MM.1S (cell line): ENCODE measurements around the gene NLE1.

Source experiments
- DNase-seq: peaks from one replicate; pipeline ENCODE4 v3.0.0-alpha.2; 2015
- H2AFZ ChIP-seq: fragments of 300-600 bp; sonication (generic); 2 replicates; pipeline ENCODE4 v1.6.0; 2016; ENCODE audit warnings: antibody characterized with exemption, low read length
- H3F3A ChIP-seq: fragments of 300-600 bp; sonication (generic); 2 replicates; pipeline ENCODE4 v1.6.1; 2016; ENCODE audit warnings: mild to moderate bottlenecking, antibody characterized with exemption, low read length, moderate library complexity, mixed read lengths; ENCODE audit not compliant: insufficient read depth
- H3K27ac ChIP-seq: fragments of 300-600 bp; sonication (generic); 2 replicates; pipeline ENCODE4 v1.5.1; 2016; ENCODE audit warnings: mild to moderate bottlenecking, low read length
- H3K27me3 ChIP-seq: fragments of 300-600 bp; sonication (generic); replicated peaks from 2 replicates; pipeline ENCODE4 v1.6.0; 2016; ENCODE audit warnings: low read length; ENCODE audit not compliant: insufficient read depth
- H3K36me3 ChIP-seq: fragments of 300-600 bp; sonication (generic); replicated peaks from 2 replicates; pipeline ENCODE4 v1.6.1; 2016; ENCODE audit warnings: mild to moderate bottlenecking, low read length, mixed read lengths; ENCODE audit not compliant: insufficient read depth
- H3K4me1 ChIP-seq: fragments of 300-600 bp; sonication (generic); 2 replicates; pipeline ENCODE4 v1.6.1; 2016; ENCODE audit warnings: low read length, mixed read lengths
- H3K4me2 ChIP-seq: fragments of 300-600 bp; sonication (generic); 2 replicates; pipeline ENCODE4 v1.6.0; 2016; ENCODE audit warnings: low read depth, low read length
- H3K4me3 ChIP-seq: fragments of 300-600 bp; sonication (generic); 2 replicates; pipeline ENCODE4 v1.5.1; 2016; ENCODE audit warnings: low read length, mixed read lengths
- H3K79me2 ChIP-seq: fragments of 300-600 bp; sonication (generic); 2 replicates; pipeline ENCODE4 v1.6.1; 2016; ENCODE audit warnings: mixed run types, low read length, mixed read lengths
- H3K9ac ChIP-seq: fragments of 300-600 bp; sonication (generic); 2 replicates; pipeline ENCODE4 v1.6.1; 2016; ENCODE audit warnings: low read length, mixed read lengths
- H3K9me2 ChIP-seq: fragments of 300-600 bp; sonication (generic); replicated peaks from 2 replicates; pipeline ENCODE4 v1.6.1; 2016; ENCODE audit warnings: mild to moderate bottlenecking, low read length, mixed read lengths; ENCODE audit not compliant: insufficient read depth
- H3K9me3 ChIP-seq: fragments of 300-600 bp; sonication (generic); replicated peaks from 2 replicates; pipeline ENCODE4 v1.6.1; 2016; ENCODE audit warnings: mild to moderate bottlenecking, low read length, mixed read lengths; ENCODE audit not compliant: insufficient read depth
- H4K20me1 ChIP-seq: fragments of 300-600 bp; sonication (generic); 2 replicates; pipeline ENCODE4 v1.6.1; 2016; ENCODE audit warnings: mild to moderate bottlenecking, low read length, moderate library complexity, mixed read lengths; ENCODE audit not compliant: insufficient read depth
- EZH2 ChIP-seq: fragments of 300-600 bp; sonication (generic); optimal IDR thresholded peaks from 2 replicates; pipeline ENCODE3; 2017; ENCODE audit warnings: low read depth, mild to moderate bottlenecking, antibody characterized with exemption, low read length, mixed read lengths
- EZH2phosphoT487 ChIP-seq: fragments of 300-600 bp; sonication (generic); IDR thresholded peaks from 2 replicates; pipeline ENCODE4 v1.6.1; 2018; ENCODE audit warnings: antibody characterized with exemption, low read length
- TF ChIP-seq, protein P1 (sequence below): fragments of 300-600 bp; sonication (generic); IDR thresholded peaks from 2 replicates; pipeline ENCODE4 v1.5.1; 2016; ENCODE audit warnings: antibody characterized with exemption, low read length, mixed read lengths

The NLE1 gene

DNA sequence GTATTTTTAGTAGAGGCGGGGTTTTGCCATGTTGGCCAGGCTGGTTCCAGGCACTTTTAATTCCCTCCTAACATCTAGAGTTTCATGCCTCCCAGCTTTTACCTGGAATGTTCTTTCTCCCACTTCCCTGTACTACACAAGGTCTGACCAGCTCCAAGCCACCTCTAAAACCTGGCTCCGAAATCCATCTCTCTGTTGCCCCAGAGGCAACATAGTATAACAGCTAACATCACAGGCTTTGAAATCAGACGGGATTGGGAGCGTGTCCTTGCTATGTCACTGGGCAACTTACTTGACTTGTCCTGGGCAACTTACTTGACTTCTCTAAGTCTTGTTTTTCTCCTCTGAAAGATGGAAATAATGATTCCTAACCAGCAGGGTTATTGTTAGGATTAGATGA lies 20.7 kb upstream of the NLE1 start:
- H3K9me3 ChIP-seq: no peaks in the 10 kb centered on the region
- H4K20me1 ChIP-seq: no peaks in the 10 kb centered on the region
- H2AFZ ChIP-seq: no peak overlapping the region
- no peak overlapping the region for H3K27ac ChIP-seq
- no peak overlapping the region for H3K4me3 ChIP-seq
- no peak overlapping the region for H3K9ac ChIP-seq
- H3K9me2 ChIP-seq: no peaks in the 10 kb centered on the region
- H3F3A ChIP-seq: no peaks in the 10 kb centered on the region
- TF ChIP-seq, protein P1, sequence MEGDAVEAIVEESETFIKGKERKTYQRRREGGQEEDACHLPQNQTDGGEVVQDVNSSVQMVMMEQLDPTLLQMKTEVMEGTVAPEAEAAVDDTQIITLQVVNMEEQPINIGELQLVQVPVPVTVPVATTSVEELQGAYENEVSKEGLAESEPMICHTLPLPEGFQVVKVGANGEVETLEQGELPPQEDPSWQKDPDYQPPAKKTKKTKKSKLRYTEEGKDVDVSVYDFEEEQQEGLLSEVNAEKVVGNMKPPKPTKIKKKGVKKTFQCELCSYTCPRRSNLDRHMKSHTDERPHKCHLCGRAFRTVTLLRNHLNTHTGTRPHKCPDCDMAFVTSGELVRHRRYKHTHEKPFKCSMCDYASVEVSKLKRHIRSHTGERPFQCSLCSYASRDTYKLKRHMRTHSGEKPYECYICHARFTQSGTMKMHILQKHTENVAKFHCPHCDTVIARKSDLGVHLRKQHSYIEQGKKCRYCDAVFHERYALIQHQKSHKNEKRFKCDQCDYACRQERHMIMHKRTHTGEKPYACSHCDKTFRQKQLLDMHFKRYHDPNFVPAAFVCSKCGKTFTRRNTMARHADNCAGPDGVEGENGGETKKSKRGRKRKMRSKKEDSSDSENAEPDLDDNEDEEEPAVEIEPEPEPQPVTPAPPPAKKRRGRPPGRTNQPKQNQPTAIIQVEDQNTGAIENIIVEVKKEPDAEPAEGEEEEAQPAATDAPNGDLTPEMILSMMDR: no peak
- TF ChIP-seq EZH2: no peak
- no peak for TF ChIP-seq EZH2phosphoT487
- no peaks in the 10 kb centered on the region for H3K27me3 ChIP-seq
- H3K36me3 ChIP-seq: no peaks in the 10 kb centered on the region
- DNase-seq: no peak
- H3K4me2 ChIP-seq: no peak overlapping the region
- H3K79me2 ChIP-seq: no peaks in the 10 kb centered on the region
- no peaks in the 10 kb centered on the region for H3K4me1 ChIP-seq

DNA sequence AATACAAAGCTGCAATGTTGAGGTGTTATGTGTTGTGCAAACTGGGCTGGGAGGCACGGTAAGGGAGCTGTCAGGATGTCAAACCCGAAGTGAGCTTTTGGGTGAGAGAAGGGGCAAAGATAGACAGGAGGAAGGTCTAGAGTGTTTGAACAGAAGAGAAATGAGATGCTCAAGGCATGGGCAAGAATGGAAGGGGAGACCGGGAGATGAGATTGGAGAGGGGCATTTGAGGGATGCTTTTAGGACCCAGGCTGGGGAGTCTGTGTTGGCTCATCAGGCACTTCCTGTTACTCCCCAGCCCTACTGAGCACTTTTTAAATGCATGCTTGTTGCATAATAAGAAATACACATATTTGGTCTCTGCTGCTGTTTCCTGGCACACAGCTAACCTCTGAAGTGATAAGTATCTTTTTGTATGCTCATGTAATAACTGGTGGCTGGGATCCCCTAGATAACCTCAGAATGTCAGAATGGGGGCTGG lies 19.2 kb upstream of the NLE1 start:
- TF ChIP-seq EZH2: no peak
- TF ChIP-seq, protein P1: no peak
- no peak for TF ChIP-seq EZH2phosphoT487
- no peak overlapping the region for H3K4me3 ChIP-seq

DNA sequence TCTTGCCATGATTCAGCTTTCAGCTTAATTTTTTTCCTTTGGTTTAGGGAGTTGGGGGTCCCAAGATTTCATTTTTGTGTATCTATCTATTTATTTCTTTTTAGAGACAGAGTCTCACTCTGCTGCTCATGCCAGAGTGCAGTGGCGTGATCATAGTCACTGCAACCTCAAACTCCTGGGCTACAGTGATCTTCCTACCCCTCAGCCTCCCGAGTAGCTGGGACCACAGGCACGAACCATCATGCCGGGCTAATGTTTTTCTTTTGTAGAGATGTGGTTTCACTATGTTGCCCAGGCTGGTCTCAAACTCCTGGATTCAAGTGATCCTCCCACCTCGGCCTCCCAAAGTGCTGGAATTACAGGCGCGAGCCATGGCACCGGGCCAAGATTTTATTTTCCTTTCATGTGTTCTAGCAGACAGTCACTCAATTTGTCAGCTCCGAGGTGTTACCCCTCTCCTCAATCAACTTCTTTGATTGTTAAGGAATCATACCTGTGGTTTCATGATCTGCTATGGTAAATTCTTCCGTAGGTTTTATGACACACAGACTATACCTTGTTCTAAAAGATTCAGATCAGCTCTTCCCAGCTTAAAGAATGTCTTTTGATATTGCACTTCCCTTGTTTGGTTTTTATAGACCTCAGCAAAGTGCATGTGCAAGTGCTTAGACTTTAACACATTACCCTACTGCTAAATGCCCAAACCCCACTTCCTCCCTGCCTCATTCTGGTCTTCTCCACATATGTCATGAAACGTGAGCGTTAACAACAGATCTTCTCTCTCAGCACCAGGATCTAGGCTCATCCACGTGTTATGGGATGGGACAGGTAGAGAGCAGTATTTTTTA lies 18.5 kb upstream of the NLE1 start:
- Histone ChIP-seq H2AFZ (no peak overlapping the region), H3F3A (no peaks in the 10 kb centered on the region), H3K4me3 (no peak overlapping the region), H3K79me2 (no peaks in the 10 kb centered on the region), H3K27me3 (no peaks in the 10 kb centered on the region), H3K27ac (no peak overlapping the region), H3K9ac (no peak overlapping the region), H3K4me2 (no peak overlapping the region), H3K36me3 (no peaks in the 10 kb centered on the region), H3K9me3 (no peaks in the 10 kb centered on the region), H3K4me1 (no peaks in the 10 kb centered on the region), H3K9me2 (no peaks in the 10 kb centered on the region), H4K20me1 (no peaks in the 10 kb centered on the region)
- TF ChIP-seq, protein P1: no peak
- TF ChIP-seq EZH2 (no peak), EZH2phosphoT487 (no peak)
- no peak for DNase-seq

More for the DNA sequence above, 19.2 kb upstream of the NLE1 start:
- Histone ChIP-seq H3K9me2 (no peaks in the 10 kb centered on the region), H2AFZ (no peak overlapping the region), H3K27ac (no peak overlapping the region), H3K9ac (no peak overlapping the region), H3K4me2 (no peak overlapping the region), H4K20me1 (no peaks in the 10 kb centered on the region), H3K36me3 (no peaks in the 10 kb centered on the region), H3K9me3 (no peaks in the 10 kb centered on the region), H3K27me3 (no peaks in the 10 kb centered on the region), H3F3A (no peaks in the 10 kb centered on the region), H3K79me2 (no peaks in the 10 kb centered on the region), H3K4me1 (no peaks in the 10 kb centered on the region)
- DNase-seq: no peak
